Endodermal cell (in vitro differentiated cells): ENCODE measurements around the gene SELENOW. TPM values are rescaled to one million over a fixed set of nuclear protein-coding genes. Genes with fewer than 3 reads are reported as not detected.

Source experiments
- DNase-seq: peaks from one replicate; pipeline ENCODE4 v3.0.0-alpha.2; 2017
- H3K27ac ChIP-seq: 2 replicates; pipeline ENCODE4 v1.5.1; 2013; ENCODE audit warnings: mild to moderate bottlenecking, low read depth, low read length, moderate library complexity
- H3K27me3 ChIP-seq: 2 replicates; pipeline ENCODE4 v1.6.1; 2013; ENCODE audit warnings: mild to moderate bottlenecking, low read length, moderate library complexity; ENCODE audit not compliant: insufficient read depth, control insufficient read depth, poor library complexity, severe bottlenecking
- H3K36me3 ChIP-seq: 2 replicates; pipeline ENCODE4 v1.7.0; 2013; ENCODE audit warnings: mild to moderate bottlenecking, low read length, moderate library complexity; ENCODE audit not compliant: control insufficient read depth, insufficient read depth
- H3K4me1 ChIP-seq: one replicate; pipeline ENCODE4 v1.7.0; 2013; ENCODE audit warnings: low read length; ENCODE audit not compliant: control insufficient read depth, insufficient read depth
- H3K4me3 ChIP-seq: 2 replicates; pipeline ENCODE4 v1.5.1; 2013; ENCODE audit warnings: mild to moderate bottlenecking, low read length, moderate library complexity
- H3K9ac ChIP-seq: 2 replicates; pipeline ENCODE4 v1.6.1; 2013; ENCODE audit warnings: mild to moderate bottlenecking, low read length, moderate library complexity; ENCODE audit not compliant: poor library complexity, severe bottlenecking; ENCODE audit errors: extremely low read depth
- H3K9me3 ChIP-seq: 2 replicates; pipeline ENCODE4 v1.6.1; 2013; ENCODE audit warnings: mild to moderate bottlenecking, low read length, moderate library complexity; ENCODE audit not compliant: control insufficient read depth
- H3K27ac Mint-ChIP-seq: 2 replicates; pipeline ENCODE4 v1.8.0; 2020; ENCODE audit warnings: mixed read lengths
- H3K27me3 Mint-ChIP-seq: 2 replicates; pipeline ENCODE4 v1.8.0; 2021; ENCODE audit warnings: mild to moderate bottlenecking, mixed read lengths; ENCODE audit not compliant: insufficient read depth
- H3K36me3 Mint-ChIP-seq: 2 replicates; pipeline ENCODE4 v1.8.0; 2020; ENCODE audit warnings: low read depth, mixed read lengths
- H3K4me1 Mint-ChIP-seq: 2 replicates; pipeline ENCODE4 v1.8.0; 2020; ENCODE audit warnings: mixed read lengths
- H3K4me3 Mint-ChIP-seq: 2 replicates; pipeline ENCODE4 v1.8.0; 2020; ENCODE audit warnings: mild to moderate bottlenecking, moderate library complexity, mixed read lengths
- H3K9me3 Mint-ChIP-seq: 2 replicates; pipeline ENCODE4 v1.8.0; 2020; ENCODE audit warnings: mild to moderate bottlenecking, mixed read lengths
- CTCF ChIP-seq: fragments of 200-600 bp; sonication (generic); conservative IDR thresholded peaks from 2 replicates; pipeline ENCODE4 v1.5.0; 2021; ENCODE audit warnings: antibody characterized with exemption, mild to moderate bottlenecking
- WGBS, 2 experiments: methylation state at CpG; one replicate each; pipeline versions ENCODE4 v1.1.5 to v1.1.7; 2013; ENCODE audit warnings: missing lambda C conversion rate in 2 of 2, mixed read lengths in 1 of 2; ENCODE audit not compliant: insufficient coverage in 1 of 2, insufficient read length in 1 of 2; 5-methylcytosine and 5-hydroxymethylcytosine counted together
- long read RNA-seq, 4 experiments: library from polyadenylated mRNA in 2 of 4; library from RNA in 1 of 4; library from capped mRNA in 1 of 4; stranded (forward) in 3 of 4; unstranded in 1 of 4; transcript quantifications; one replicate each; pipeline ENCODE4 v2.0.0, GENCODE V29; 2020 to 2021; ENCODE audit warnings: inconsistent platforms in 1 of 4
- polyA plus RNA-seq, 2 experiments: library from polyadenylated mRNA; stranded (reverse); fragments of 50-300 nt; gene quantifications; one replicate each; pipeline ENCODE4 v1.2.3, GENCODE V29; 2013
- total RNA-seq, 2 donors: library from RNA; stranded (reverse); fragmentation: NEBNext Ultra II Directional in 1 of 2; extraction: Animal tissue kit (Norgen Biotek cat#: 25700) in 1 of 2; gene quantifications; 2 replicates in 1 of 2; 3 replicates in 1 of 2; pipeline ENCODE4 v1.2.1, GENCODE V29; 2021

SELENOW gene
- 100 to 1,000 TPM; 404 to 410 TPM for total RNA-seq
- polyA plus RNA-seq (2013, experiment 1 of 2) = 190 TPM
- 182 TPM for polyA plus RNA-seq (2013, experiment 2 of 2)
- long read RNA-seq, experiment 1, transcript SELENOW-212 (6 exons, 888 nt) = major isoform, 195 of 245 reads
- long read RNA-seq, experiment 1, transcript SELENOW-215 (1 exons, 2,503 nt) = minor isoform, 10 of 245 reads
- long read RNA-seq, experiment 1, transcript SELENOW-214 (4 exons, 674 nt) = minor isoform, 7 of 245 reads
- long read RNA-seq, experiment 1, partial matches to known transcripts = 7 of 245 reads
- long read RNA-seq, experiment 1, other reads (novel, unspliced or antisense) = 19 of 245 reads
- long read RNA-seq, experiment 2, transcript SELENOW-212 (6 exons, 888 nt) = major isoform, 200 of 223 reads
- long read RNA-seq, experiment 2, transcript SELENOW-206 (5 exons, 2,437 nt) = minor isoform, 6 of 223 reads
- long read RNA-seq, experiment 2, transcript SELENOW-215 (1 exons, 2,503 nt) = minor isoform, 5 of 223 reads
- long read RNA-seq, experiment 2, partial matches to known transcripts = 1 of 223 reads
- long read RNA-seq, experiment 2, other reads (novel, unspliced or antisense) = 6 of 223 reads
- long read RNA-seq, experiment 3, transcript SELENOW-215 (1 exons, 2,503 nt) = minor isoform, 16 of 169 reads
- long read RNA-seq, experiment 3, transcript SELENOW-212 (6 exons, 888 nt) = major isoform, 138 of 169 reads
- long read RNA-seq, experiment 3, partial matches to known transcripts = 0 of 169 reads
- long read RNA-seq, experiment 3, other reads (novel, unspliced or antisense) = 10 of 169 reads
- long read RNA-seq, experiment 4, transcript SELENOW-212 (6 exons, 888 nt) = major isoform, 147 of 194 reads
- long read RNA-seq, experiment 4, transcript SELENOW-211 (6 exons, 636 nt) = minor isoform, 29 of 194 reads
- long read RNA-seq, experiment 4, partial matches to known transcripts = 2 of 194 reads
- long read RNA-seq, experiment 4, other reads (novel, unspliced or antisense) = 12 of 194 reads

GRCh38 chr19:47778049-47778953 is at the start of gene SELENOW:
Gene SELENOW (plus strand): TSS chr19:47778703. CDS start chr19:47778786, 83 bp downstream.
- WGBS, 2 experiments = 0 to 2% methylated on average over 26 to 65 of the region's 65 CpGs

GRCh38 chr19:47729468-47729798 is 49.1 kb upstream of the SELENOW start:
- peaks cover 1% of the 10 kb centered on the region for H3K36me3 Mint-ChIP-seq
- Histone ChIP-seq H3K9me3 (no peaks in the 10 kb centered on the region), H3K4me1 (no peaks in the 10 kb centered on the region), H3K4me3 (peak overlapping the region; percentile 77), H3K9ac (peak overlapping the region; percentile 25), H3K27me3 (no peaks in the 10 kb centered on the region), H3K36me3 (no peaks in the 10 kb centered on the region), H3K27ac (no peak overlapping the region)
- H3K27ac Mint-ChIP-seq = peak overlapping the region; percentile 71
- no peaks in the 10 kb centered on the region for H3K9me3 Mint-ChIP-seq
- WGBS, 2 experiments = 19 to 20% methylated on average over 7 to 8 of the region's 9 CpGs
- peak overlapping the region; percentile 66 for H3K4me3 Mint-ChIP-seq
- peak; percentile 85 for DNase-seq
- peaks cover 4% of the 10 kb centered on the region for H3K27me3 Mint-ChIP-seq
- TF ChIP-seq CTCF = no peak
- peaks cover 9% of the 10 kb centered on the region for H3K4me1 Mint-ChIP-seq

More at GRCh38 chr19:47778049-47778953, at the start of gene SELENOW:
- peak within 1 kb of the TSS; percentile 97 for H3K4me3 ChIP-seq
- no peaks in the 10 kb centered on the region for H3K9me3 ChIP-seq
- peak within 1 kb of the TSS; percentile 99 for H3K27ac ChIP-seq
- DNase-seq = peak; percentile 94
- TF ChIP-seq CTCF = no peak
- no peaks in the 10 kb centered on the region for H3K27me3 ChIP-seq
- Mint-ChIP-seq H3K36me3 (peaks cover 29% of the 10 kb centered on the region), H3K27me3 (no peaks in the 10 kb centered on the region), H3K9me3 (no peaks in the 10 kb centered on the region), H3K27ac (peak within 1 kb of the TSS; percentile 97), H3K4me1 (peaks cover 26% of the 10 kb centered on the region), H3K4me3 (peak within 1 kb of the TSS; percentile 93)
- H3K36me3 ChIP-seq = peaks cover 29% of the 10 kb centered on the region
- H3K4me1 ChIP-seq = no peaks in the 10 kb centered on the region
- H3K9ac ChIP-seq = peak within 1 kb of the TSS; percentile 85
